Measurements from ENCODE around the gene LMO1.

DNA sequence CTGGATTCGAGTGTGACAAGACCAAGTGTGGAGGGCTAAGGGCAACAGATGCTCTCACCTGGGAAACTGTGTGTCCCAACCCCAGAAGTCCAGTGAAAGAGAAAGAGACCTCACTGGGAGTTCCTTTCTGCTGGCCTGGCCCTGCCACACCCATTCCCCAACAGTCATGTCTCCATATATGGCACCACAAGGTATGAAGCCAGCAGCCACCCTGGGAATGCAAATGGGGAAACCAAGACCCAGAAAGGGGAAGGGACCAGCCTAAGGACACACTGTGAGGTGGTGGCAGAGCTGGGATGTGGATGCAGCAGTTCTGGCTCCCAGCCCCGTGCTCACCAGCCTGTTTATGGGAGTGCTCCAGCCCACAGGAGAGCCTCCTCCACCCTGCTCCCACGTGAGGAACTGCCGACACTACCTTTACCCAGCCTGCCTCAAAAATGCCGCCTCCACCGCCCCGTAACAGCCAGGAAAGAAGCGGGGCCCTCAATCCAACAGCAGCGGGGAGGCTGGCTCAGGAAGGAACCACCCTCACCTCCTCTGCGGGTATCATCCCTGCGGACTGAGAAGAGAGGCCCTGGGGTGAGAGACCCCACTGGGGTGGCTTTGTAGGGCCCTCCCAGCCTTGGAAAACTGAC, 12.6 kb downstream of the LMO1 start:
- no peak for TF ChIP-seq POLR2A (IDR thresholded peaks at IDR 0.05)
- TF ChIP-seq, protein P1, sequence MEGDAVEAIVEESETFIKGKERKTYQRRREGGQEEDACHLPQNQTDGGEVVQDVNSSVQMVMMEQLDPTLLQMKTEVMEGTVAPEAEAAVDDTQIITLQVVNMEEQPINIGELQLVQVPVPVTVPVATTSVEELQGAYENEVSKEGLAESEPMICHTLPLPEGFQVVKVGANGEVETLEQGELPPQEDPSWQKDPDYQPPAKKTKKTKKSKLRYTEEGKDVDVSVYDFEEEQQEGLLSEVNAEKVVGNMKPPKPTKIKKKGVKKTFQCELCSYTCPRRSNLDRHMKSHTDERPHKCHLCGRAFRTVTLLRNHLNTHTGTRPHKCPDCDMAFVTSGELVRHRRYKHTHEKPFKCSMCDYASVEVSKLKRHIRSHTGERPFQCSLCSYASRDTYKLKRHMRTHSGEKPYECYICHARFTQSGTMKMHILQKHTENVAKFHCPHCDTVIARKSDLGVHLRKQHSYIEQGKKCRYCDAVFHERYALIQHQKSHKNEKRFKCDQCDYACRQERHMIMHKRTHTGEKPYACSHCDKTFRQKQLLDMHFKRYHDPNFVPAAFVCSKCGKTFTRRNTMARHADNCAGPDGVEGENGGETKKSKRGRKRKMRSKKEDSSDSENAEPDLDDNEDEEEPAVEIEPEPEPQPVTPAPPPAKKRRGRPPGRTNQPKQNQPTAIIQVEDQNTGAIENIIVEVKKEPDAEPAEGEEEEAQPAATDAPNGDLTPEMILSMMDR (IDR thresholded peaks at IDR 0.05): no peak

Measured in suprapubic skin (tissue), 3 donors.